Activated CD4-positive, alpha-beta T cell treated with anti-CD3 and anti-CD28 coated beads for 36 hours (primary cell): ENCODE results near the gene ZIC1. TPM values are rescaled to one million over a fixed set of nuclear protein-coding genes. Genes with fewer than 3 reads are reported as not detected.
A peak's percentile ranks its signal among the peaks of the same experiment; 100 is the strongest.

Experiments
- ATAC-seq: fragments of 200-7000 bp; cut with Tn5 transposase; one replicate; pipeline ENCODE4 v1.10.0; 2021; ENCODE audit warnings: mild to moderate bottlenecking, moderate library complexity
- CTCF ChIA-PET: fragments of 350-600 bp; sonication (Branson Sonifier 250); formaldehyde crosslinking; loops from one replicate; lab custom pipeline; 2021; ENCODE audit warnings: antibody characterized with exemption; lab: Charles Lee
- POLR2A ChIA-PET: fragments of 350-600 bp; sonication (Branson Sonifier 250); formaldehyde crosslinking; loops from one replicate; lab custom pipeline; 2021; ENCODE audit warnings: antibody characterized with exemption, inconsistent platforms; lab: Charles Lee
- DNase-seq: peaks from one replicate; pipeline ENCODE4 v3.0.0-alpha.2; 2020
- H3K27ac Mint-ChIP-seq: one replicate; pipeline ENCODE4 v1.8.0; 2021; ENCODE audit warnings: mixed read lengths
- H3K27me3 Mint-ChIP-seq: one replicate; pipeline ENCODE4 v1.8.0; 2021; ENCODE audit warnings: mixed read lengths
- H3K36me3 Mint-ChIP-seq: one replicate; pipeline ENCODE4 v1.8.0; 2021; ENCODE audit warnings: low read depth, mixed read lengths
- H3K4me1 Mint-ChIP-seq: one replicate; pipeline ENCODE4 v1.8.0; 2021; ENCODE audit warnings: mixed read lengths
- H3K4me3 Mint-ChIP-seq: one replicate; pipeline ENCODE4 v1.8.0; 2021; ENCODE audit warnings: mild to moderate bottlenecking, moderate library complexity, mixed read lengths
- H3K9me3 Mint-ChIP-seq: one replicate; pipeline ENCODE4 v1.8.0; 2021; ENCODE audit warnings: low read depth, mixed read lengths
- intact Hi-C, 2 experiments: fragments of 100-400 bp; cut with DNase I in 1 of 2; cut with micrococcal nuclease in 1 of 2; formaldehyde crosslinking; loops; one replicate each; pipeline versions ENCODE4 v1.14.2 to v1.15.1; 2022 to 2024; cut with DNase I, micrococcal nuclease
- total RNA-seq, 2 experiments: library from RNA; stranded (reverse); gene quantifications; one replicate each; pipeline ENCODE4 v1.2.3, GENCODE V29; 2021

The ZIC1 gene
- not detected for total RNA-seq

DNA sequence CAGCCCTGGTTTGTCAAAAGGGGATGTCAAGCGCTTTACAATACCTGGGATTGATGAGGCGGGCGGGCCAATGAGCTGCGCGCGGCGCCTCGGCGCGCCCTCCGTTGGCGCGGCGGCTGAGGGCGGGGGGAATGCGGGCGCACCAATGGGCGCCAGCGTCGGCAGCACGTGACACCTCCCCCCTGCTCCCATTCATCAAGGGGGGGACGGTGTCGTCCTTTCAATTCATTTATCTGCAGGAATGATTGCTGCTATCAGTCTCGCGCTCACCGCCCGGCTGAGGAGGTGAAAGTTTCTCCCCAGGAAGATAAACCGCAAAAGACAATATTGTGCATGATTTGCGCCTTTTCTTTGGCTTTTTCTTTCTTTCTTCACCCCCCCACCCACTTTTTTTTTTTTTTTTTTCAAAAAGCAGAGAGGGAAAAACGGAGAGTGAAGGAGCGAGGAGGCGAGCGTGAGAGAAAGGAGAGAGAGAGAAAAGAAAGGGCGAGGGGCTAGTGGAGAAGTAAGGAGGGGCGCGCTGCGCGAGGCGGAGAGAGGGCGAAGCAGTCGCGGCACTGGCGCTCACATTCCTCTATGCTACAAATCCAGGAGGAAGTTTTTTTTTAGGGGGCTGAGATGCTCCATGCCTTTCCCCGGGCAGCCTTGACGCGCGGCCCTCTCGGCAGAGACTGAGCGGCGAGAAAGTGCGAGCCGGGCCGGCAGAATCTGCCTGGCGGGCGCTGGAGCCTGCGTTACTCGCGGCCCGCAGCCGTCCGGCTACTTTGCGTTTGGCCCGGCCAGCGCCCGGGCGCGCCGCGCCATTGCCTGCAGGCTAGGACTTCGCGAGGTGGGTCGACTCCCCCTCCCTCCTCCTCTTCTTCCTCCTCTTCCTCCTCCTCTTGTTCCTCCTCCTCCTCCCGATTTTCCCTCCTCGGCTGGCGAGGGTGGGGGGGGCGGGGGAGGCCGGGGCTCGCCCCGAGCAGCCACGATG, at the start of gene ZIC1:
TSS of gene ZIC1 (plus strand) at position 223 of the 973 bp plus-strand sequence. CDS start at position 971, 748 bp downstream.
- CTCF ChIA-PET, result no interaction called here
- Mint-ChIP-seq H3K36me3 (peaks cover 22% of the 10 kb centered on the region), H3K4me3 (peak within 1 kb of the TSS; percentile 40), H3K4me1 (peaks cover 44% of the 10 kb centered on the region), H3K27me3 (peaks cover 72% of the 10 kb centered on the region), H3K27ac (no peak within 1 kb of the TSS), H3K9me3 (peaks cover 5% of the 10 kb centered on the region)
- ATAC-seq, result no peak
- intact Hi-C loops, result loop anchor here (2.0 to 10.0 kb wide), 5 partner anchors 15 to 52 kb away; no protein-coding TSS in a partner anchor
- no peak for DNase-seq
- POLR2A ChIA-PET, result no interaction called here

DNA sequence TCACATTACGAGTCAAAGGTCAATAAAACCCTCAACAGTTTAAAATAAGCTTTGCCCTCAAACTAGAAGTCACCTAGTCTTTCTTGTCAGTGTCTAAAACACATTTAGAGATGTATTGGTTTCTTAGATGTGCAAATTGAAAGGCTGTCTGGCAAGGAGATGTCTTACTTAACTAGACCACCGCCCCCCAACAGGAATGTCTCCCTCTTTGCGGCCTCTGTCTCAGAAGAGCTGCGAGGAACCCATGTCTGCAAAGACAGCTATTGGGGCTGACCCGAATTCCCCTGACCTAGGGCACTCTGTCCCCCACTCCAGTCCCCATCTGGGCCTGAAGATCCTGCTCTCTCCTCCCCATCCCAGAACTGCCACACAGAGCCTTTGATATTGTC, 49.1 kb upstream of the ZIC1 start:
- CTCF ChIA-PET, result interaction anchor here (0.9 kb wide), 1 partner anchor 9 kb away, joined by 4 read pairs; no protein-coding TSS in a partner anchor
- POLR2A ChIA-PET, result interaction anchor here (0.5 kb wide), 1 partner anchor 1367 kb away, joined by 3 read pairs; no protein-coding TSS in a partner anchor

DNA sequence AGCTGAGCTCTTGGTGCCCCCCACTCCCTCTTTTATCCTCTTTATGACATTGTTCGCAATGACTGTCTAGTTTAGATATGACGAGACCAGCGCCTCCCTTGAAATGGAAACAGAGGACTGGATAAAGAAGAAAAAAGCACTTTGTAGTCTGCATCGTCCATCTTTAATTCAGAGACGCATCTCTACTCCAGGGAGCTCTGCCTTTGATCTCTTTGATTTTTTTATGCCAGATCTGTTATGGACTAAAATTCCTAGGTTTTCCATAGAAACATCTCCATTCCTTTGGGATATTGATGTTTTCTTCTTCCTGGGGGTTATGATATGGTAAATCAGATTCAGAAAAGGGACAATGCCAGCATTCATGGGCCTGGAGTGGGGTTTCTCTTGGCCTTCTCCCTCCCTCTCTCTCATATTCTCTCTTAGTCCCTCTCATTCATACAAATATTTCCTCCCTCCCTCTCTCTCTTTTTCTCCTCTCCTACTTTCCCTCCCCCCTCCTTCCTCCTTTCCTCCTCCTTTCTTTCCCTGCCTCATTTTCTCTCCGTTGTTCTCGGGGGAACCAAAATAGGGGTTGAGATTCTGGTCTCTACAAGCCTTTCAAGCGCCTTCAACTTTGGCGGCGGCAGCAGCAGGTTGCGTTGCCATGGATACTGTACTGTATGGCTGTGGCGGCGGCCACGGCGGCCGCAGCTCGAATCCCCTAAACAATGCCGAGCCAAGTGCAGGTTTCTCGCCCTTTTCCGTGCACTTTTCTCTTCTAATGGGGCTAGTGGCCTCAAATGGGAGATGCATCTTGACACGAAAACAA, 48.3 kb upstream of the ZIC1 start:
- H3K36me3 Mint-ChIP-seq, result no peaks in the 10 kb centered on the region
- H3K4me1 Mint-ChIP-seq, result peaks cover 5% of the 10 kb centered on the region
- POLR2A ChIA-PET, result no interaction called here
- CTCF ChIA-PET, result interaction anchor here (0.7 to 0.9 kb wide), 2 partner anchors 8 to 697 kb away, joined by 4 read pairs; no protein-coding TSS in a partner anchor
- peaks cover 62% of the 10 kb centered on the region for H3K27me3 Mint-ChIP-seq
- H3K27ac Mint-ChIP-seq, result no peak overlapping the region
- intact Hi-C loops, result loop anchor here in 1 of 2 experiments (10.0 kb wide), 1 partner anchor 54 kb away; no protein-coding TSS in a partner anchor
- DNase-seq (peak; percentile 14), ATAC-seq (no peak)
- peaks cover 4% of the 10 kb centered on the region for H3K9me3 Mint-ChIP-seq
- no peak overlapping the region for H3K4me3 Mint-ChIP-seq

More for the DNA sequence above, 49.1 kb upstream of the ZIC1 start:
- H3K4me3 Mint-ChIP-seq, result no peak overlapping the region
- DNase-seq (no peak), ATAC-seq (no peak)
- H3K27ac Mint-ChIP-seq, result no peak overlapping the region
- peaks cover 5% of the 10 kb centered on the region for H3K4me1 Mint-ChIP-seq
- H3K36me3 Mint-ChIP-seq, result no peaks in the 10 kb centered on the region
- intact Hi-C loops, result loop anchor here in 1 of 2 experiments (10.0 kb wide), 1 partner anchor 55 kb away; no protein-coding TSS in a partner anchor
- H3K9me3 Mint-ChIP-seq, result peaks cover 4% of the 10 kb centered on the region
- H3K27me3 Mint-ChIP-seq, result peaks cover 65% of the 10 kb centered on the region

DNA sequence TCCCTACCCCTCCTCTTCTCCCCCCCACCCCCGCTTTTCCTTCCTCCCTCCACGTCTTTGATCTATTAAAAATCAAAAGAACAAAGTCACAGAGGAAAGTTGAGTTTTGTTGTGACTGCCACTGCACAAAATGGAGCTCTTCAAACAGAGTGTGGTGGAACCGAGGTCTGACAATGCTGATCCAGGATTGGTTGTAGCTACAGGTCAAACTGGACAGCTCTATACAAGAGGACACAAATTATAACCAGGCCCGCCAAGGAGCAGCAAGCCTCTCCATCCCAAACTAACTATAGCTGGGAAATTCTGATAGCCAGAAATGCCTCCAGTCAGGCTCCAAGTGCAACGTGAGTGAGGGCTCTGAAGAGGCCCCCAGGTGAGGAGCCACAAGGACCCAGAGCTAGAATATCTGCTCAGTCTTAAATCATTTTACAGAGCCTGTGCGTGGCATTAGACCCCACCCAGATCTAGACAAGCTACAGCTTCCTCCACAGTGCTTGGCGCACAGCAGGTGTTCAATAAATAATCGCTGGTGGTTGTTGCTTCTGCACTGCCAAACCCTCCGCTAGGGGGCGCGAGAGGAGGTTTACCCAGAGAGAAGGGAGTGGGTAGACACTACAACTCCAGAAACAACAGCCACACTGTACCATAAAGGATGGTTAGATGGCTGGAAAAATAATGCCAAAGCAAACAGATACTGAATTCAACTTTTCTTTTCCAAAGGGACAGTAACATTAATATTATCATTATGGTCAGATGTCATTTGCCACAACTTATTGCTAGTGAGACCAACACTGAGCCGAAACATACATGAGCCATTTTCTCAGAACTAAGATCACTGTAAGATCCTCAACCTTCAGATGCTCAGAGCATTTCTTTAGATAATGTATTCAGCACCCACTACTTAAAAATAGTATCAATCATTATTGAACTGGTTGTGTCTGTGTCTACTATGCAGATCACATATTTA, 47.4 kb upstream of the ZIC1 start:
- intact Hi-C loops, result loop anchor here in 1 of 2 experiments (10.0 kb wide), 1 partner anchor 53 kb away; no protein-coding TSS in a partner anchor
- CTCF ChIA-PET, result interaction anchor here (0.7 kb wide), 1 partner anchor 697 kb away, joined by 4 read pairs; no protein-coding TSS in a partner anchor
- peak; percentile 78 for DNase-seq
- Mint-ChIP-seq H3K27me3 (peaks cover 57% of the 10 kb centered on the region), H3K9me3 (peaks cover 4% of the 10 kb centered on the region), H3K36me3 (no peaks in the 10 kb centered on the region), H3K27ac (no peak overlapping the region), H3K4me1 (peaks cover 5% of the 10 kb centered on the region), H3K4me3 (no peak overlapping the region)
- ATAC-seq, result no peak
- POLR2A ChIA-PET, result no interaction called here

DNA sequence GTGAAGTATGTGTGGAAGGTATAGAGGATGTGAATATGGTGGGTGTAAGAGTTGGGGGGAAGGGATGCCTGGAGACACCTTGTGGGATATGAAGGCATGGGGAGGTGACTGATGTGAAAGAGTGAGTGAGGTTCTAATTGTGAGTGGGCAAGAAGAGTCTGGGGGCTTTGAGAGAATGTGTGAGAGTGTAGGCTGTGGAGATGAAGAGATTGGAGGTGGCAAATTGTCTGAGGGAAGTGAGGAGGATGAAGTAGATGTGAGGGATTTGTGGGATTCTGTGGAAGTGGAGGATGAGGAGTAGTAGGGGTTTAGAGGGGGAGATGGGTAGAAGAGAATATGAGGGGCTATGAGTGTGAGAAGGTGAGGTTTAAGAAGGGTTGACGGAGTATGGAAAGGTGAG, 44.4 kb upstream of the ZIC1 start:
- H3K9me3 Mint-ChIP-seq, result no peaks in the 10 kb centered on the region
- H3K4me3 Mint-ChIP-seq, result no peak overlapping the region
- H3K27me3 Mint-ChIP-seq, result peaks cover 53% of the 10 kb centered on the region
- CTCF ChIA-PET, result no interaction called here
- ATAC-seq (no peak), DNase-seq (no peak)
- H3K4me1 Mint-ChIP-seq, result peaks cover 5% of the 10 kb centered on the region
- no peak overlapping the region for H3K27ac Mint-ChIP-seq
- peaks cover 3% of the 10 kb centered on the region for H3K36me3 Mint-ChIP-seq
- intact Hi-C loops, result loop anchor here in 1 of 2 experiments (10.0 kb wide), 1 partner anchor 50 kb away; no protein-coding TSS in a partner anchor
- POLR2A ChIA-PET, result no interaction called here

DNA sequence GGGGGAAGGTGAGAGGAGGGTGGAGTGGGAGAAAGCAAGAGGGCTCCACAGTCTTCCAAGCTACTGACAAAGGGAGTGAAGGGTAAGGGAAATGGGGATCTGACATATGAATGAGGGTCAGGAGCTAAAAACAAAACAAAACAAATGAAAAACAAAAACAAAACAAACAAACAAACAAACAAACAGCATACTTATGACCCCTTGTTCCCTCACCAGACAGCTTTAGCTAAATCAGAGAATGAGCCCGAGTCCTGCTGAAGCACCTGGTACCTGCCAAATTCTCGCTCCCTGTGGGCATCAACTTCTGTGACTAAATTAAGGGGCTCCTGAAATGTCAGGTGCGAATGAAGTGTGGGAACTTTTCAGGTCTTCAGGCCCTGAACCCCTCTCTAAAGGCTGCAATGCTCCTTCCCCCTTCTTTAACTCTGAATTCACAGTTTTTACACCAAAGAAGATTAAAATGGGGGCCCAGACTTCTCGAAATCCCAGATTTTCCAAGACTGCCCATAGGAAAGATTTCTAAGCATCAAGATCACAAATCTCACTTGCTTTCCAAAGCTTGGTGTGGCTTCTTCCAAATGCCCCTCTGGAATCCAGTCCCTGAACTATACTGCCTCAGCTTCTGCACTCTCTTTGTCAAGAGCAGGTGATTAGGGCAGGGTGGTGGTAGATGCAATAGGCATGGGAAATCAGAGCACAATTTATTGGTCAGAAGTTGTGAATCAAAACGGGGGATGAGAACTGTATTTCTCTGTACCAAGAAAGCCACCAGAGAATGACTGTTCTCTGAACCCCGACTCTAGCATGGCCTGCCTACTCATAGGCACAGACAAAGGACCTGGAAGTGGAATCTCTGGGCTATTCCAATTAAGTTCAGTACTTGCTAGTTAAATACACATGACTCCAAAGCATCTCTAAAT, 43.7 kb upstream of the ZIC1 start:
- peaks cover 53% of the 10 kb centered on the region for H3K27me3 Mint-ChIP-seq

DNA sequence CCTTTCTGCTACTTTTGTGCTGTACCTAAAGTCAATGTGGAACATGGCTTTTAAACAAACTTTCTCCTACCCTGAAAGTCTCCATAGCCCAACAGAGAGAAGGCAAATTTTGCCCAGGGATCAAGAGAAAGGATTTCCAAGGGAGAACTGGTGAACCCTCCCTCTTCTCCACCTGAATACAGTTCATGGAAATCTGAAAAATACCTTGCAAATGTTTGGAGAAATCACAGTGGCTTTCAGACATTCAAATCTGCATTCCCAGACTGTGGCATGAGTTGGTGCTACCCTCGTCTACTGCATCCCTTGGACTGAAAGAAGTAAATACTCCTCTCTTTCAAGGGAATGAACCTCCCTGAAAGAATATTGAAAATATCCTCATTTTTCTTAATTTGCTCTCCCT, 41.5 kb upstream of the ZIC1 start:
- ATAC-seq (no peak), DNase-seq (no peak)
- Mint-ChIP-seq H3K9me3 (peaks cover 3% of the 10 kb centered on the region), H3K4me1 (no peaks in the 10 kb centered on the region), H3K27ac (no peak overlapping the region), H3K27me3 (peaks cover 56% of the 10 kb centered on the region), H3K4me3 (no peak overlapping the region), H3K36me3 (peaks cover 3% of the 10 kb centered on the region)
- POLR2A ChIA-PET, result no interaction called here
- intact Hi-C loops, result loop anchor here in 1 of 2 experiments (10.0 kb wide), 1 partner anchor 47 kb away; no protein-coding TSS in a partner anchor
- CTCF ChIA-PET, result no interaction called here

More for the DNA sequence above, 43.7 kb upstream of the ZIC1 start:
- DNase-seq (no peak), ATAC-seq (no peak)
- no peak overlapping the region for H3K27ac Mint-ChIP-seq
- ChIA-PET POLR2A (interaction anchor here (0.7 kb wide), 1 partner anchor 1677 kb away, joined by 3 read pairs; no protein-coding TSS in a partner anchor), CTCF (no interaction called here)
- peaks cover 5% of the 10 kb centered on the region for H3K4me1 Mint-ChIP-seq
- H3K36me3 Mint-ChIP-seq, result peaks cover 3% of the 10 kb centered on the region
- H3K9me3 Mint-ChIP-seq, result peaks cover 3% of the 10 kb centered on the region
- intact Hi-C loops, result loop anchor here in 1 of 2 experiments (10.0 kb wide), 1 partner anchor 49 kb away; no protein-coding TSS in a partner anchor
- H3K4me3 Mint-ChIP-seq, result no peak overlapping the region

DNA sequence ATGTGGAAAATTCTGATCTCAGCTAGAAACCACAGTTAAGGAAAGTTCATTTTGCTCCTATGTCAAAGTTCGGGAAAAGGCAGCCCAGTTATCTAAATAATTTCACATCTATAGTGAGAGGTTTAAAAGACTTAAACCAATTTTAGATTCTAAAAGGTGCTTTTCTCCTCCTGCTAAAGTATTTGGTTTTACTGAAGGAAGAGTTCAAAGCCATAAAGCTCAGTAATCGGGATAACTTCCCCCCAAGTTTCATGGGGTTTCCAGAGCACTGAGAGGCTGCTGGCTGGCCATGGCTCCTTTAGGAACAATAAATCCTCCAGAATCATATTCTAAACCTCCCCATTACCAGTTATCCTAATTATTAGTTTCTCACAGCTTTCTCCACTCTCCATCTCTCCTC, 41.0 kb upstream of the ZIC1 start:
- peaks cover 3% of the 10 kb centered on the region for H3K36me3 Mint-ChIP-seq
- intact Hi-C loops, result loop anchor here in 1 of 2 experiments (10.0 kb wide), 1 partner anchor 47 kb away; no protein-coding TSS in a partner anchor
- ATAC-seq (no peak), DNase-seq (no peak)
- CTCF ChIA-PET, result no interaction called here
- H3K27me3 Mint-ChIP-seq, result peaks cover 61% of the 10 kb centered on the region
- no peak overlapping the region for H3K4me3 Mint-ChIP-seq
- H3K4me1 Mint-ChIP-seq, result no peaks in the 10 kb centered on the region
- peaks cover 3% of the 10 kb centered on the region for H3K9me3 Mint-ChIP-seq
- POLR2A ChIA-PET, result no interaction called here
- no peak overlapping the region for H3K27ac Mint-ChIP-seq

DNA sequence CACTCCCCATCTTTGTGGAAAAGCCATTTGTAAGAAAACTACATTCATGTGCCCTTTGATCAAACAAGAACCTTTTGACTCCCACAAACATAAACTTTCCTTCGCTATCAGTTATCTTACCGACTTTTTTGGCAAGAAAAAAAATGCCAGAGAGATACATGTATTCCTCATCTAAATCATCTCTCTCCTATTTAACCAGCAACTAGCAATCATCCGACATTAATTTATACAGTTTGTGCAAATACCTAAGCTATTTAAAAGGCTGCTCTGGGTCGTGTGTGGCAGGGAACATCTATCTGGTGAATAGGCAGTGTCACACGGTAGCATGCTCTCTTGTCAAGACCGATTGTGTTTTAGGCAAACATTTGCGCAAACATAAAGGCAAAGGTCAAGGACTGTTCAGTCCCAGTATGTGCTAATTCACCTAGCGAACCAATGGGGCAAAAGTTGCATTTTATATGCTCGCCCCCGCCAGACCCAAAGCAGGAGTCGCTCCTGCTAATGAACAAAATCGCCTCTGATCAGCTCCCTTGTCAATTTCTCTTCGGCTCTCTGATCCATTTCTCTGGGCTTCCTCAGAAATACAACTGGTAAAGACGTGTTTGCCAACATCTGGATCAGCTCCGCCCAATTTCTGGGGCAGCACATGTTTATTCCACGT, 40.5 kb upstream of the ZIC1 start:
- POLR2A ChIA-PET, result no interaction called here
- no peak for ATAC-seq
- H3K36me3 Mint-ChIP-seq, result peaks cover 3% of the 10 kb centered on the region
- CTCF ChIA-PET, result interaction anchor here (1.2 kb wide), 1 partner anchor 8 kb away, joined by 4 read pairs; no protein-coding TSS in a partner anchor
- no peak for DNase-seq
- intact Hi-C loops, result loop anchor here (1.0 to 10.0 kb wide), 2 partner anchors 23 to 46 kb away; no protein-coding TSS in a partner anchor
- no peak overlapping the region for H3K27ac Mint-ChIP-seq
- H3K4me3 Mint-ChIP-seq, result no peak overlapping the region
- no peaks in the 10 kb centered on the region for H3K4me1 Mint-ChIP-seq
- H3K27me3 Mint-ChIP-seq, result peaks cover 66% of the 10 kb centered on the region
- peaks cover 3% of the 10 kb centered on the region for H3K9me3 Mint-ChIP-seq
